T-cell (primary cell): ENCODE measurements around the gene TNKS1BP1. TPM values are rescaled to one million over a fixed set of nuclear protein-coding genes. Genes with fewer than 3 reads are reported as not detected.

Experiments used
- ATAC-seq, 4 experiments: fragments of 200-7000 bp in 3 of 4; fragments of 150-1000 bp in 1 of 4; cut with Tn5 transposase; replicated peaks in 1 of 4; 1 replicate in 3 of 4; 2 replicates in 1 of 4; pipeline ENCODE4 v1.10.0; 2021; ENCODE audit warnings: moderate library complexity in 3 of 4, mild to moderate bottlenecking in 2 of 4, moderate number of reproducible peaks in 1 of 4
- CTCF ChIA-PET, 2 donors: fragments of 300-600 bp; sonication (Branson Sonifier 250); formaldehyde crosslinking; loops; one replicate each; lab custom pipeline; 2022; ENCODE audit warnings: antibody characterized with exemption in 2 of 2; lab: Charles Lee
- POLR2A ChIA-PET, 2 donors: fragments of 300-600 bp; sonication (Branson Sonifier 250); formaldehyde crosslinking; loops; one replicate each; lab custom pipeline; 2022; ENCODE audit warnings: antibody characterized with exemption in 2 of 2; lab: Charles Lee
- DNase-seq, 35 experiments: peaks; one replicate each; pipeline versions ENCODE4 v3.0.0 to v3.0.0-alpha.2; 2013 to 2023
- H3K27ac ChIP-seq: one replicate; pipeline ENCODE4 v1.5.1; 2013; ENCODE audit warnings: low read length
- H3K27me3 ChIP-seq, 2 experiments: replicated peaks in 1 of 2; 1 replicate in 1 of 2; 2 replicates in 1 of 2; pipeline versions ENCODE4 v1.6.1 to v1.7.0; 2013; ENCODE audit warnings: low read length in 1 of 2, mixed read lengths in 1 of 2; ENCODE audit not compliant: control insufficient read depth in 2 of 2, insufficient read depth in 2 of 2; ENCODE audit errors: extremely low read depth in 1 of 2
- H3K36me3 ChIP-seq, 2 donors: 1 replicate in 1 of 2; 2 replicates in 1 of 2; pipeline versions ENCODE4 v1.6.1 to v1.7.0; 2013; ENCODE audit warnings: low read length in 1 of 2; ENCODE audit not compliant: control insufficient read depth in 2 of 2, insufficient read depth in 1 of 2; ENCODE audit errors: extremely low read depth in 1 of 2
- H3K4me1 ChIP-seq, 2 experiments: 1 replicate in 1 of 2; 2 replicates in 1 of 2; pipeline versions ENCODE4 v1.6.1 to v1.7.0; 2013; ENCODE audit warnings: low read length in 2 of 2, mixed read lengths in 1 of 2; ENCODE audit not compliant: insufficient read depth in 2 of 2, control insufficient read depth in 1 of 2; ENCODE audit errors: extremely low read depth in 1 of 2
- H3K4me3 ChIP-seq, 2 donors: 1 replicate in 1 of 2; 2 replicates in 1 of 2; pipeline versions ENCODE4 v1.5.1 to v1.7.0; 2013; ENCODE audit warnings: mild to moderate bottlenecking in 2 of 2, low read length in 1 of 2, moderate library complexity in 1 of 2; ENCODE audit not compliant: control insufficient read depth in 1 of 2; ENCODE audit errors: extremely low read depth in 1 of 2
- H3K9me3 ChIP-seq: 2 replicates; pipeline ENCODE4 v1.7.0; 2013
- H3K27ac Mint-ChIP-seq, 2 donors: one replicate each; pipeline ENCODE4 v1.8.0; 2020 to 2021; ENCODE audit warnings: mild to moderate bottlenecking in 2 of 2, mixed read lengths in 2 of 2
- H3K27me3 Mint-ChIP-seq, 2 donors: one replicate each; pipeline ENCODE4 v1.8.0; 2021 to 2022; ENCODE audit warnings: mixed read lengths in 2 of 2
- H3K36me3 Mint-ChIP-seq: one replicate; pipeline ENCODE4 v1.8.0; 2021; ENCODE audit warnings: mixed read lengths
- H3K4me1 Mint-ChIP-seq, 3 donors: one replicate each; pipeline ENCODE4 v1.8.0; 2020 to 2022; ENCODE audit warnings: mixed read lengths in 3 of 3, mild to moderate bottlenecking in 1 of 3
- H3K4me3 Mint-ChIP-seq, 3 donors: one replicate each; pipeline ENCODE4 v1.8.0; 2020 to 2022; ENCODE audit warnings: mild to moderate bottlenecking in 3 of 3, mixed read lengths in 3 of 3, moderate library complexity in 3 of 3
- H3K9me3 Mint-ChIP-seq, 3 donors: one replicate each; pipeline ENCODE4 v1.8.0; 2020 to 2022; ENCODE audit warnings: mixed read lengths in 3 of 3
- WGBS: methylation state at CpG from one replicate; pipeline ENCODE4 v1.1.5; 2013; ENCODE audit warnings: missing lambda C conversion rate; ENCODE audit not compliant: insufficient coverage; 5-methylcytosine and 5-hydroxymethylcytosine counted together
- total RNA-seq, 35 experiments: library from RNA in 6 of 35; stranded (reverse) in 6 of 35; fragments of 120-200 nt in 1 of 35; gene quantifications; one replicate each; pipeline versions ENCODE4 v1.2.1 to v1.2.4 and lab custom pipeline; 2013 to 2026

Gene TNKS1BP1
- total RNA-seq, 5 donors from 2014 or later (not counting 1 experiment from before 2014, with no cell fraction given), result 13.9 to 22.9 (median 18.9) TPM

DNA sequence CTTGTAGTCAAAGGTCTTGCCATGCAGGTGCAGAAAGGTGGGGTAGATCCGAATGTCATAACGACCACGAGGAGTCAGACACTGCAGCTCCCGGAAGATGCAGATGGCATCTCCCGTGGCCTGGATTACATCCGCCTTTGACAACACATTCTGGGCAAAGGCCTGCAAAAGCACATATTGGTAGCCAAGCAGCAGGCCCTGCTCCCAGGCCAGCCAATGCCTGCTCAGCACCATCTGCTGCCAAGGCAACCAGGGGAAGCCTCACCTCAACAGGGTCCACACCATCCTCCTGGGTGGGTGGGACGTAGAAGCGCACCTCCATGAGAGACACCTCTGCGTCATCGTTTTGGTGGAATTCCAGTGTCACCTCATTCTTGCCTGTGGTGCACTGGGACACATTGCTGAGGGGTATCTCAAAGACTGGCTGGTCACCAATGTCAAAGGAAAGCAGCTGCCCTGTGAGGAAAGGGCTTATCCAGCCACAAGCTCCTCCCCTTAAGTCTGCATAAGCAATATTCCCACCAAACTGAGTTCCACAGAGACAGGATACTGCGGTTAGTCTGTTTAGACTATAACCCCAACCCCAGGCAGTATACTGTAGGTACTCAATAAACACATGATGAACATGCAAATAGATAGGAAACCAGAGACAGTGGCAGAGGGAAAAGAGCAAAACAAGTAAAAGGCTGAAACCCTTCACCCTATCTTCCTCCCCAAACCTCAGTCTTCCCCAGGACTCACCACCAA lies 8.1 kb upstream of the TNKS1BP1 start:
- H3K4me3 Mint-ChIP-seq, result no peak overlapping the region
- DNase-seq, result no peak
- no peak for ATAC-seq
- Histone ChIP-seq H3K4me1 (peaks cover 9 to 24% of the 10 kb centered on the region in 2 experiments), H3K27ac (no peak overlapping the region), H3K36me3 (peaks cover 10 to 53% of the 10 kb centered on the region in 2 donors), H3K27me3 (no peaks in the 10 kb centered on the region), H3K9me3 (no peaks in the 10 kb centered on the region), H3K4me3 (no peak overlapping the region)
- no peaks in the 10 kb centered on the region for H3K9me3 Mint-ChIP-seq
- H3K27me3 Mint-ChIP-seq, result no peaks in the 10 kb centered on the region
- H3K4me1 Mint-ChIP-seq, result peaks cover 29 to 38% (median 36%) of the 10 kb centered on the region in 3 donors
- CTCF ChIA-PET, result no interaction called here
- no peak overlapping the region for H3K27ac Mint-ChIP-seq
- POLR2A ChIA-PET, result no interaction called here
- 99% methylated on average over 10 of the region's 11 CpGs for WGBS
- H3K36me3 Mint-ChIP-seq, result peaks cover 56% of the 10 kb centered on the region

DNA sequence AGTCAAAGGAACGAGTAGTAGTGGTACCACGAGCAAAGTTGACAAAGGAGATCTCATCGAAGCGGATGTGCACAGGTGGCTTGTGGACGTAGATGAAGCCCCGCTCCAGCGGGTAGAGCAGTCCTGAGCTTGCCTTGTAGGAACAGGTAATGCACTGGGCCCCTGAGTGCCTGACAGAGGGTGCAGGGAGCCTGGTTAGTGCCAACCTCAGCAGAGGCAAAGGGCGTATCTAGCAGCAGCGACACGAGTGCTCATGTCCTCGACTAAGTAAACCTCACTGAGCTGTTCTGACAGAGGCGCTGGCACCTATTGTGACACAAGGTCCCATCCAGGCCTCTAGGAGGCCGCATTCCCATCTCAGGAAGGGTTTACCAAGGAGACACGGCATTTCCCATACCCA lies 7.0 kb upstream of the TNKS1BP1 start:
- no peaks in the 10 kb centered on the region for H3K27me3 ChIP-seq
- H3K9me3 ChIP-seq, result no peaks in the 10 kb centered on the region
- Mint-ChIP-seq H3K36me3 (peaks cover 68% of the 10 kb centered on the region), H3K27me3 (no peaks in the 10 kb centered on the region), H3K27ac (no peak overlapping the region), H3K4me3 (no peak overlapping the region), H3K4me1 (peaks cover 32 to 46% (median 46%) of the 10 kb centered on the region in 3 donors), H3K9me3 (no peaks in the 10 kb centered on the region)
- no peak for ATAC-seq
- no peak for DNase-seq
- H3K36me3 ChIP-seq, result peaks cover 10 to 64% of the 10 kb centered on the region in 2 donors
- POLR2A ChIA-PET, result interaction anchor here (0.5 to 0.6 kb wide), 3 partner anchors 286 to 468 kb away, joined by 4 to 5 read pairs (median 5); no protein-coding TSS in a partner anchor
- no peak overlapping the region for H3K4me3 ChIP-seq
- peaks cover 9 to 24% of the 10 kb centered on the region in 2 experiments for H3K4me1 ChIP-seq
- WGBS, result 98% methylated on average over 14 of the region's 14 CpGs
- CTCF ChIA-PET, result interaction anchor here (0.6 kb wide), 3 partner anchors 14 to 126 kb away, joined by 3 to 14 read pairs (median 5); no protein-coding TSS in a partner anchor
- no peak overlapping the region for H3K27ac ChIP-seq

DNA sequence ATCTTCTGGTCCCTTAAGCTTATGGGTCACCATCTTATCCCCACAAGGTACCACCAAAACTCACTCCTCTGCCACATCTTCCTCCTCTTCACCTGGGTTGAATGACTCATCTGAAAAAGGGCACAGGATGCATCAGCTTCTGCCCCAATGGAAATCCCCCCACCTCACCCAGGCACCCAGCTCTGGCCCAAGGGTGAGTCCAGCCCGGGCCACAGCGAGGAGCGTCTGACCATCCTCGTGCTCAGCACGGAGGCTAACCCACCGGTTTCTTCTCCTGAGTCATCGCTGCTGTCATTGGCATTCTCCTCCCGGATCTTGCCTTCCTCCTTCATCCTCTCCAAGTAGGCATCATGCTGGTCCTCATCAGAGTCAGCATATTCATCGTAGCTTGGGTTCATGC lies 5.3 kb upstream of the TNKS1BP1 start:
- Histone ChIP-seq H3K36me3 (peaks cover 10 to 73% of the 10 kb centered on the region in 2 donors), H3K27ac (no peak overlapping the region), H3K4me3 (no peak overlapping the region), H3K27me3 (no peaks in the 10 kb centered on the region), H3K4me1 (peaks cover 13 to 29% of the 10 kb centered on the region in 2 experiments), H3K9me3 (no peaks in the 10 kb centered on the region)
- DNase-seq (no peak), ATAC-seq (no peak)
- ChIA-PET CTCF (interaction anchor here in 1 of 2 donors (0.6 kb wide), 1 partner anchor 130 kb away, joined by 4 read pairs; no protein-coding TSS in a partner anchor), POLR2A (no interaction called here)
- Mint-ChIP-seq H3K4me1 (peaks cover 37 to 51% (median 51%) of the 10 kb centered on the region in 3 donors), H3K4me3 (no peak overlapping the region), H3K9me3 (no peaks in the 10 kb centered on the region), H3K27ac (peak overlapping the region in 1 of 2 donors; percentile 36), H3K36me3 (peaks cover 71% of the 10 kb centered on the region), H3K27me3 (no peaks in the 10 kb centered on the region)
- 77% methylated on average over 9 of the region's 9 CpGs for WGBS

DNA sequence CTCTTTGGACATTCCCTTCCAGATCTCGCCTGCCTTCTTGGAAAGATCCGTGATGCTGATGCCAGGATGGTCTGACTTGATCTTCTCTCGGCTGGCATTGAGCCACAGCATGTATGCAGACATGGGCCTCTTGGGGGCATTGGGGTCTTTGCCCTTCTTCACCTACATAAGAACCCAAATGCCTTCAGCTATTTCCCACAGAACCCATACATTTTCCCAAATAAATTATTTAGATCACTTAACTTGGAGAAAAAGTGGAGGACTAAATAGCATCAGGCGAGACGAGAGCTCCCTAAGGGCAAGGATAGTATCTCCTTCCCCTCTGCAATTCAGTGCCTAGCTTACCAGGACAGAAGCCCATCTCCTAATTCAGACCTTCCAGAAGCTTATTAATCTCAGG lies 3.0 kb upstream of the TNKS1BP1 start:
- no peak overlapping the region for H3K27ac ChIP-seq
- H3K36me3 Mint-ChIP-seq, result peaks cover 57% of the 10 kb centered on the region

DNA sequence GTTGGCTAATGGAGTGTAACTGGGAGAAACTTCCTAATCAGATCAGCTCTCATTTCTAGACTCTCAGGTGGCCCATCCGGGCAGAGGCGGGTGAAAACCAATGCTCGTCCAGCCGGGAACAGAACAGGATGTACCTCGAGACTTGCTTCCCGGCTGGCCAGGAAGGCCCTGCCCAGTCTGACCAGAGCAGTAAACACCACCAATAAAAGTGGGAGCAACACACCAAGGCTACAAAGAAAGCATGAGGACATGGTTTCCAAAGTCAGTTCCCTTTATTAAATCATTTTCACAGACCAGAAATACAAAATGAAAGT lies 940 bp upstream of the TNKS1BP1 start:
- ATAC-seq (no peak), DNase-seq (no peak)
- Histone ChIP-seq H3K27ac (peak overlapping the region; percentile 87), H3K4me3 (peak overlapping the region; percentile 70 to 82), H3K4me1 (peaks cover 8 to 25% of the 10 kb centered on the region in 2 experiments), H3K27me3 (no peaks in the 10 kb centered on the region), H3K9me3 (no peaks in the 10 kb centered on the region), H3K36me3 (peaks cover 4 to 48% of the 10 kb centered on the region in 2 donors)
- Mint-ChIP-seq H3K36me3 (peaks cover 41% of the 10 kb centered on the region), H3K27me3 (no peaks in the 10 kb centered on the region), H3K27ac (peak overlapping the region; percentile 94 to 95), H3K9me3 (no peaks in the 10 kb centered on the region), H3K4me1 (peaks cover 41 to 54% (median 52%) of the 10 kb centered on the region in 3 donors), H3K4me3 (peak overlapping the region; percentile 83 to 96 (median 86))
- POLR2A ChIA-PET, result interaction anchor here (0.6 to 2.9 kb wide), 4 partner anchors 8 to 1254 kb away, joined by 3 to 10 read pairs (median 6); partner anchors contain the start of gene SSRP1 (in 2 of the 2)
- WGBS, result 27% methylated on average over 5 of the region's 6 CpGs
- CTCF ChIA-PET, result interaction anchor here (0.6 to 1.8 kb wide), 6 partner anchors 10 to 202 kb away, joined by 3 to 19 read pairs (median 4); partner anchors contain the start of gene SSRP1 (in 1 of the 2)

More for the DNA sequence above, 3.0 kb upstream of the TNKS1BP1 start:
- ATAC-seq (no peak), DNase-seq (no peak)
- H3K4me1 ChIP-seq, result peaks cover 8 to 25% of the 10 kb centered on the region in 2 experiments
- ChIA-PET CTCF (interaction anchor here in 1 of 2 donors (0.5 kb wide), 1 partner anchor 337 kb away, joined by 3 read pairs; no protein-coding TSS in a partner anchor), POLR2A (no interaction called here)
- H3K27me3 Mint-ChIP-seq, result no peaks in the 10 kb centered on the region
- no peak overlapping the region for H3K4me3 ChIP-seq
- H3K4me1 Mint-ChIP-seq, result peaks cover 36 to 44% (median 38%) of the 10 kb centered on the region in 3 donors
- H3K27ac Mint-ChIP-seq, result peak overlapping the region; percentile 65 to 94
- peaks cover 8 to 68% of the 10 kb centered on the region in 2 donors for H3K36me3 ChIP-seq
- H3K4me3 Mint-ChIP-seq, result peak overlapping the region in 1 of 3 donors; percentile 96
- 100% methylated on average over 3 of the region's 5 CpGs for WGBS
- H3K9me3 Mint-ChIP-seq, result no peaks in the 10 kb centered on the region
- H3K9me3 ChIP-seq, result no peaks in the 10 kb centered on the region
- H3K27me3 ChIP-seq, result no peaks in the 10 kb centered on the region

DNA sequence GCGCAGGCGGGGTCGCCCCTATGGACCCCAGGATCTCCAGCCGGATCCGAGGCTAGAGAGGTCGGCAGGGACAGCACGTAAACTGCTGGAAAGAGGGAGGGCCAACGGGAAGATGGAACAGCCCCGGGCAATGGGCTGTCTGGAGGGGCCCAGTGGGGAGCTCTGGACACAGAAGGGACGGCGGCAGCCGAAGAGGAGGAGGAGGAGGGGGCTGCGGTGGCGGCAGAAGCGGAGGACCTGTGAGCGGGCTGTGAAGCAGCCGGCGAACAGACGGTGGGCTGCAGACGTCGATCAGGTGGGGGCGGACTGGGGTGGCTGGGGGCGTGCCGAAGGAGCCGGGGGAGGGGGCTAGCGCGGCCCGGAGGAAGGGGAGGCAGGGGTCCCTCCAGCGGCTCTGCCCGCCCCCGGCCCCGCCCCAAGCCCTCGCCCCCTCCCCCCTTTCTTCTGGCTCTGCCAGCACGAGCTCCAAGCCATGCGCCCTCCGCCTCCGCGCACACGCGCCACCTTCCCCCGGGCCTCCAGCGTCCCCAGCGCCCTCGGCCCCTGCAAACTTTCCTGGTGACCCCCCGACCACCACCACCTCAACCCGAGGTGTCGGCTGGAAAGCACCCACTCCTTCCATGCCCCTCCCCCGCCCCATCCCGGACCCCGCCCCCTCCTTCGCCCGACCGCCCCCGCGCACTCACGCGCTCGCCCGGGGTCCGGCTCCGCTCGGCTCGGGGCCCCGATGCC lies 432 bp downstream of the TNKS1BP1 start:
- peak in 8 of 35 experiments; percentile 3 to 28 (median 14) for DNase-seq
- Histone ChIP-seq H3K9me3 (no peaks in the 10 kb centered on the region), H3K27ac (no peak overlapping the region), H3K4me3 (peak overlapping the region; percentile 70 to 82), H3K27me3 (no peaks in the 10 kb centered on the region), H3K36me3 (peaks cover 7 to 35% of the 10 kb centered on the region in 2 donors), H3K4me1 (peaks cover 8 to 25% of the 10 kb centered on the region in 2 experiments)
- ATAC-seq, result peak in 3 of 4 experiments; percentile 0 to 1 (median 1)
- ChIA-PET CTCF (interaction anchor here (0.6 to 1.8 kb wide), 4 partner anchors 10 to 203 kb away, joined by 3 to 19 read pairs (median 5); partner anchors contain the start of gene SSRP1 (in 1 of the 2)), POLR2A (interaction anchor here in 1 of 2 donors (0.6 to 2.9 kb wide), 2 partner anchors 12 kb away, joined by 4 to 10 read pairs; partner anchors contain the start of gene SSRP1)
- Mint-ChIP-seq H3K36me3 (peaks cover 28% of the 10 kb centered on the region), H3K4me1 (peaks cover 41 to 54% (median 47%) of the 10 kb centered on the region in 3 donors), H3K27ac (peak overlapping the region; percentile 66 to 81), H3K4me3 (peak overlapping the region; percentile 81 to 96 (median 83)), H3K27me3 (no peaks in the 10 kb centered on the region), H3K9me3 (no peaks in the 10 kb centered on the region)
- WGBS, result 17% methylated on average over 19 of the region's 64 CpGs
